HG03378 (cell line): ENCODE measurements around the gene LGI4.

Experiments
- ATAC-seq: cut with Tn5 transposase; IDR thresholded peaks from one replicate; pipeline ENCODE4 v1.9.1; 2021; ENCODE audit warnings: mild to moderate bottlenecking, moderate library complexity; ENCODE audit not compliant: unreplicated experiment

LGI4 gene

GRCh38 chr19:35088131-35088913 lies 46.5 kb downstream of the LGI4 start:
- no peak for ATAC-seq

GRCh38 chr19:35087393-35087792 lies 47.5 kb downstream of the LGI4 start:
- ATAC-seq: no peak

GRCh38 chr19:35086455-35086854 lies 48.4 kb downstream of the LGI4 start:
- ATAC-seq: no peak

- ATAC-seq: no peak
Observed at GRCh38 chr19:35085947-35086346, 48.9 kb downstream of the LGI4 start.

GRCh38 chr19:35084509-35084762 lies 50.4 kb downstream of the LGI4 start:
- no peak for ATAC-seq

GRCh38 chr19:35083691-35084508 lies 51.0 kb downstream of the LGI4 start:
- ATAC-seq: no peak

GRCh38 chr19:35081201-35081600 lies 53.7 kb downstream of the LGI4 start:
- no peak for ATAC-seq

- no peak for ATAC-seq
Observed at GRCh38 chr19:35080613-35081170, 54.2 kb downstream of the LGI4 start.

- no peak for ATAC-seq
Observed at GRCh38 chr19:35079826-35080225, 55.0 kb downstream of the LGI4 start.

- ATAC-seq: no peak
Observed at GRCh38 chr19:35077411-35078223, 57.2 kb downstream of the LGI4 start.

GRCh38 chr19:35076657-35077056 lies 58.2 kb downstream of the LGI4 start:
- ATAC-seq: no peak

GRCh38 chr19:35076026-35076370 lies 58.9 kb downstream of the LGI4 start:
- no peak for ATAC-seq

- no peak for ATAC-seq
Observed at GRCh38 chr19:35075202-35076025, 59.4 kb downstream of the LGI4 start.
